HG02763 (cell line): ENCODE results near the gene CDH22.

Source experiments
- ATAC-seq: cut with Tn5 transposase; IDR thresholded peaks from one replicate; pipeline ENCODE4 v1.9.1; 2021; ENCODE audit warnings: mild to moderate bottlenecking, moderate library complexity; ENCODE audit not compliant: unreplicated experiment

The CDH22 gene

GRCh38 chr20:46324960-46325703 is 16.8 kb upstream of the CDH22 start:
- ATAC-seq: no peak

DNA sequence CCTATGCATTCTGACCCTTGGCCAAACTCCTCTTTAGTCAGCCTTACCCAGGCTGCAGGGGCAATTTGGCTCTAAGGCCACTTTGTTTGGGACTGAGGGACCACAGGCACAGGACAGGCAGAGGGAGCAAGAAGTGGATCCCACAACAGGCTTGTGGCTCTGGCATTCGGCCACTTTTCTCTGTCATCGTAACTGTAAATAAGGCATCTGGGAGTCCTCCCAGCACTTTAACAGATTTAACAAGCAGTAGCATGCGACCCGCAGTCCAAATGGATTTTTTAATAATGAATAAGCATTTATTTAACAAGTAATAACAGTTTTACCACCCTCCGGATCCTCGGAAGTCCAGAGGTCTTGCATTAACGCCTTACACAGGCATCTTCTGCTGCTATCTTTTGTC is 16.1 kb upstream of the CDH22 start:
- no peak for ATAC-seq

DNA sequence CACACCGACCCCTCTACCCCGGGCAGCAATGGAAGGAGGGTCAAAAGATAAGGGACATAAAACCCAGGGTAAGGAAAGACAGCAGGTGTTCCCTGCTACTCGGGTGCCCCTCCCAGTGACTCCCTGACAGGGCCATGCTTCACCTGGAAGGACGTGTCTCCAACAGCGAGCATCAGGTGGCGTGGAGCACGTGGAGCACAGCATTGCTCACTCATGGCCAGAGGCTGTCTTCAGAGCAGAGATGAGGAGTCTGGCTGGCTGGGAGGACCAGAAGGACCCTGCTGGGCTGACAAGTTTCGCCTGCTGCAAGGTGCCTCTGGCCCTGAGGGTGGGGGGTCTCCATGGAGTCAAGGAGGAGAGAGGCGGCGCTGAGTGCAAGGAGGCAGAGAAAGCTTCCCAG is 15.3 kb upstream of the CDH22 start:
- no peak for ATAC-seq

GRCh38 chr20:46322641-46323040 is 14.3 kb upstream of the CDH22 start:
- ATAC-seq: no peak

- ATAC-seq: no peak
These were observed 9.4 kb upstream of the CDH22 start for GRCh38 chr20:46317685-46318177.

GRCh38 chr20:46316984-46317684 is 8.8 kb upstream of the CDH22 start:
- no peak for ATAC-seq

DNA sequence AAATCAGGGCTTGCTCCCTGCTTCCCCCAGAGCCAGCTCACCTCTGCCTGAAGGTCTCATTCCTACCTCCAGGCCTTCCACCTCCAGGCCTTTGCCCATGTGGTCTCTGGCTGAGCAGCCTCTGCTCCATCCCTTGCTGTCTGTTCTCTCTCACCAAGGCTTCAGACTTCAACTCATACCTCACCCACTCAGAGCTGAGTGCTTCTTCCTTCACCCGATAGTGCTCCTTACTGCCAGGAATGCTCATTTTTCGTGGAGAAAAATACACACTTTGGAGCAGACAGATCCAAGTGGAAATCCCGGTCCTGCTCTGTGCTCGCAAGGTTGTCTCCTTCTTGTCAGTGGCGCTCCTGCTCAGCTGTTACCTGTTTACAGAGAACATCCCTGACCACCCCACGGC is 7.0 kb upstream of the CDH22 start:
- no peak for ATAC-seq

DNA sequence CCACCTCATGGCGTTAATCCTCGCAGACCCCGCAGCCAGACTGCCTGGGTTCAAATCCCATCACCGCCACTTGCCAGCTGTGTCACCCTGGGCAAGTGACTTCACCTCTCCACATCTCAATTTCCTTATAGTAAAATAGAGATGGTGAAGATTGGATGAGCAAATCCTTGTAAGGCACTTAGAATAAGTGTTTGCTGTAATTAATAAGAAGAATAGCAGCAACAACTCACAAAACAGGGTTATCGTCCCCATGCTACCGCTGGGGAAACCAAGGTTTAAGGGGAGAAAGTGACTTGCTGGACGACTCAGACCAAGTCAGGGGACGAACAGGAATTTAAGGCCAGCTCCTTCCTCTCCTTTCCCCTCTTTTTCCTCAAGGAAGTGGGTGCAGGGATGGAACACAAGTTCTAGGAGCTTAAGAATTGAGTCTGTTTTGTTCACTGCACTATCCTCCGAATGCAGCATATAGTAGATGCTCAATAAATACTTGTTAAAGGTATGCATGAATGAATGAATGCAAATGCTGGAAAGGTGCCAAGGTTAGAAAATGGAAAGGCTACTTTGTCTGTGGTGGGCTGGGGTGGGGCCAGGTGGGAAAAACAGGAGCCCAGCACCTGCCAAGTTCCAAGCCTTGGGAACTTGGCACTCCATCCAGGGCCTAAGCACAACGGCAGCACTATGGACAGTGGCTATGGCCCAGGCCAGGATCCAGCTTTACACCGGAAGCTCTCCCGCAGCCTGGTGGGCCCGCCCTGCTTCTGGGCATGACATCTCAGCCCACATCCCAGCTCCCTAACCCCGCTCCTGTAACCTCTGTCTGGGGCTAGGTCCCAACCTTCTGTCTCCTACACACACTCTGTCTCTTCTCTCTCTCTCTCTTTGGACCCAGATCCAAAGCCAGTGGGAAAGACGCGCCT is 4.9 kb upstream of the CDH22 start:
- ATAC-seq: no peak

GRCh38 chr20:46312075-46312944 is 4.0 kb upstream of the CDH22 start:
- ATAC-seq: no peak

GRCh38 chr20:46311719-46312074 is 3.4 kb upstream of the CDH22 start:
- ATAC-seq: no peak

GRCh38 chr20:46311039-46311650 is 2.8 kb upstream of the CDH22 start:
- no peak for ATAC-seq

- no peak for ATAC-seq
These were observed 1.6 kb upstream of the CDH22 start for GRCh38 chr20:46309945-46310344.

DNA sequence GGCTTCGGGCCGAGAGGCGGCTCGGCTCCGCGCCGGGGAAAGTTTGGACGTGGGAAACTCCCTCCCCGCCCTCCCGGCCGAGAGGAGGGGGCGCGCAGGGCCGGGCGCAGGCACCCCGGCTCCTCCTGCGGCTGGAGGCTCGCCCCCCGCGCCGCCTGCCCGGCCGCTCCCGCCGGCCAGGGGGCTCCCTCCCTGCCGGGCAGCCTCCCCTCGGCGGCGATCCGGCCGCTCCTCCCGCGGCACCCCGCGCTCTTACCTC is 370 bp downstream of the CDH22 start:
- ATAC-seq: no peak

DNA sequence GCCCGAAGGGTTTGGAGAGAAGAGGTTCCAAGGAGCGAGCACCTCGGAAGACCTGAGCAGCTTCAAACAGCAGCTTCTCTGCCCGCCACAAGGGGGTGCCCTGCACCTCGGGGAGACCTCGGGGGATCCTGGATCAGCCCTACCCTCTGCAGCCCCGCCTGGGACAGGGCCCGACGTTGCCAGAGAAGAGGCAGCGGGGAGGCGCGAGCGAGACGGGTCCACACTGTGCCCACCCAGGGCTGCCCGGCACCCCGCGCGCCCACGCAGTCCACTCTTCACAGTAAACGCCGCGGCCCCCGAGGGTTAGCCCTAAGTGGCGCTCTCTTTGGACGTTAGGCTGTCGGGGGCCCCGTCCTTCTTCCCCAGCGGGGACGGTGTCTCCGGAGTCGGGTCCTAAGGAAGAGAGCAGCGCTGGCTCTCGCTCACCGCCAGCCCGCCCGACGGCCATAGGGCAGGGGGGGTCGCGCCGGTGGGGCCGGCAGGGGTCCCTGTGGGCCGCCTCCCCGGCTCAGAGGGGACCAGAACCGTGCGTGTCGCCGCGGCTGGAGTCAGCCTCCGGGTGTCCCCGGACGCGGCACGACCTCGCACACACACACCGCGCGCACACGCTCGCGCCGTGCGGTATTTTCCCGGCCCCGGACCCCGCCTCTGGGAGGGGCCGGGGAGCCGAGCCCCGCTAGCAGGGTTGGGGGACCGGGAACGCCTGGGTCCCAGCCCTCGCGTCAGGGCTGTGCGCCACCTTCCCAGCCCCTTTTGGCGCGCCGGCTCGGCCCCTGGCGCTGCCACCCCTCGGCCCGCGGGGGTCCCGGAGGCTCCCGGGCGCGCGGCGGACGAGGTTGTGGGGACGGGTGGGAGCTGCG is 929 bp downstream of the CDH22 start:
- ATAC-seq: no peak

DNA sequence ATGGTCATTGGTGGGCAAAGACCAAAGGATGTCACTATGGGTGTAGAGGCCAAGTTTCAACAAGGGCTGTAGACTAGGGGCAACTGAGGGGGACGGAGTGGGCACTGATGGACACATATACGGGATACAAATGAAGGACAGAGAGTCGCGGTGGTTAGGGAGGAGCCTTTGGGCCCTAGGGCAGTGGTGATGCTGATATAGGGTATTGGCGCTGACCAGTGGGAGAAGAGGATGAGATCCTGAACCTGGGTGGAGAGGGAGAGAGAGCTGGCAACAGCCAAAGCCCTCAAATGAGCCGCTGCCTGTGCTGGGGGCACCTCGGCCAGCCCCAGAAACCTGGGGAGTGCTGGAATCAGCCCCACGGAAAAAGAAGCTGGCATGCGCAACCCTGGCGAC is 1.6 kb downstream of the CDH22 start:
- no peak for ATAC-seq

DNA sequence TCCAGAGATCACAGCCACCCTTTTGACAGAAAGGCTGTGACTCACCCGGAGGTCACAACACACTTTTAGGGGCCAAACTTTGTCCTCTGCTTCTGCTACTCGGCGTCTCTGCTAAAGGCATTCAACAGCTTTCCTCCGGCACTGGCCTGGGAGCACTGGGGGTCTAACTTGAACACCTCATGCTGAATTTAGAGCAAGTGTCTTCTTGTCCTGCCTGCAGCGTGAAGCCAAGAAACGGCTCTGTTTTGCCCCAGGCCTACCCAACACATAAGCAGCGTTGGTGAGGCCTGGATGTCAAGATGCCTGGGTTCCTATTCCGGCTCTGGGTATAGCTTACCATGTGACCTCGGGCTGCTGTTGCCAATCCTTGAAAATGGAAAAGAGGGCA is 2.3 kb downstream of the CDH22 start:
- no peak for ATAC-seq

DNA sequence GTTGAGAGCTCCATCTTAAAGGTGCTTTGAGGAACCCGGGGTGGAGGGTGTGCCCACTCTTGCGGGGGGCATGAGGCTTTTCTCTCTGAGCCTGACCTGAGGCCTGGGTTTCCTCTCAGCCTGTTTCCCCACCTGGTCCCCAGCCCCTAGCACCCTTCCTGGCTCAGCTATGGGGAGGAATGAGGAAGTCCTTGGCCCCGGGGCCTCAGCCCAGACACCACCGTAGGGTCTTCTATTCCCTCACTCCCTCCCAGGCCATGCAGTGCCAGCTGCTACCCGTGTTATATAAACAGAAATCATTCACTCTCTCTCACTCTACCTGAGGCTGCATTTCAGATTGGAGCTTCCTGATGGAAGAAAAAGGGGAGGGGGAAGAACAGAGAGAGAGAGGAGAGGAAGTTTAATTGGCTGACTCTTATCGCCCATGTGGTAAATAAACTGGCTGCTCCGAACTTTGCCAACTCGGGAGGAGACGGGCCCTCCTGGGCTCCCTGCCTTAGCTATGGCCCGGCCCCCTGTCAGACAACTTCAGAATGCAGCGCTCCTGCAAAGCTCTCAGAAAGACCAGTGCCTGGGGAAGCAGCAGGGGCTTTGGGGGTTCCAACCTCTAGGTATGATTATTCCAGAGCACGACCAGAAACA is 2.8 kb downstream of the CDH22 start:
- no peak for ATAC-seq

DNA sequence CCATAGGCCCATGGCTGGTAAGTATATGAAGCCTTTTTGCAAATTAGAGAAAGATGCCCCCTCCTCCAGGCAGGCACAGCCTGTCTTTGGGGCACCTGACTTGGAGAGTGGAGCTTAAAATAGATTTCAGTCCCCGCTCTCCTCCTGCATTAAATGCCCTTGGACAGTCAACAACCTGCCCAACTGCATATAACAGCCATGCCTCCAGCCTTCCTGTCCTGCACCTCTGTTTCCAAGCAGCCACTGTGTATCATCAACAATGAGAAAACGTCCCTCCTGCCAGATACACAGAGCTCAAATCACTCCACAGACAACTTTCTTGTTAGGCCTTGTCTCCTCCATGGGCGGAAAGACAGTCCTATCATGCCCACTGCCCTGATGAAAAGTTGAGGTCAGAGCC is 3.4 kb downstream of the CDH22 start:
- no peak for ATAC-seq

GRCh38 chr20:46304361-46304760 is 3.9 kb downstream of the CDH22 start:
- no peak for ATAC-seq
